GM12873 (cell line): Measurements from ENCODE around the gene SFXN3.

Source experiments
- CTCF ChIP-seq: IDR thresholded peaks from 2 replicates; pipeline ENCODE4 v1.5.1; 2012; ENCODE audit warnings: low read depth, mild to moderate bottlenecking, moderate library complexity, low read length, control low read depth; ENCODE audit not compliant: insufficient read depth; ENCODE audit errors: missing control alignments

SFXN3 gene

GRCh38 chr10:101020427-101021075 is 10.5 kb upstream of the SFXN3 start:
- TF ChIP-seq CTCF, result no peak

GRCh38 chr10:101021239-101021638 is 9.8 kb upstream of the SFXN3 start:
- no peak for TF ChIP-seq CTCF

GRCh38 chr10:101021692-101022251 is 9.3 kb upstream of the SFXN3 start:
- no peak for TF ChIP-seq CTCF

- no peak for TF ChIP-seq CTCF
These were observed 7.9 kb upstream of the SFXN3 start for GRCh38 chr10:101022967-101023705.

- no peak for TF ChIP-seq CTCF
These were observed 3.8 kb upstream of the SFXN3 start for GRCh38 chr10:101027106-101027720.

GRCh38 chr10:101028446-101029337 is 2.3 kb upstream of the SFXN3 start:
- TF ChIP-seq CTCF, result no peak
